ENCODE results near the gene CYP4V2.

DNA sequence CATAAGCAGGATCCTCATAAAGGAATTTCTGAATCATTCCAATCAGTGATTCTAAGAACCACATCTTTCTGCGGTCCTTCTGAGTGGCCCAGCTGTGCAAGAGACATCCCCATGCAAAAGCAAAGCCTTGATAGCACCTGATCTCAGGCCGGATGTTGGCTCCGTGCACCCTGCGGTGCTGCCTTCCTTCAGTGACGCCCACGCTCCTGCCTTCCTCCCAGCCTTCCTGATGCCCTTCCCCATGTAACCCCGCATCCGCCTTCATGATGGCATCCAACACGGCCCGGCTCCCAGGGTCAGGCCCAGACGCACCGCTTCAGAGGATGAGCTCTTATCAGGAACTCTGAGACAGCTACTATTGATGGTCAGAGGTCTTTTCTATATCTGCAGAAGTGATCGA lies 20.4 kb upstream of the CYP4V2 start:
- no peak for TF ChIP-seq MXI1 (IDR thresholded peaks at IDR 0.05; ENCODE audit: low read depth, low read length)
- TF ChIP-seq, protein P1, sequence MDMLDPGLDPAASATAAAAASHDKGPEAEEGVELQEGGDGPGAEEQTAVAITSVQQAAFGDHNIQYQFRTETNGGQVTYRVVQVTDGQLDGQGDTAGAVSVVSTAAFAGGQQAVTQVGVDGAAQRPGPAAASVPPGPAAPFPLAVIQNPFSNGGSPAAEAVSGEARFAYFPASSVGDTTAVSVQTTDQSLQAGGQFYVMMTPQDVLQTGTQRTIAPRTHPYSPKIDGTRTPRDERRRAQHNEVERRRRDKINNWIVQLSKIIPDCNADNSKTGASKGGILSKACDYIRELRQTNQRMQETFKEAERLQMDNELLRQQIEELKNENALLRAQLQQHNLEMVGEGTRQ (IDR thresholded peaks at IDR 0.05; ENCODE audit: borderline replicate concordance, low read depth, low read length) = no peak
- TF ChIP-seq, protein P2, sequence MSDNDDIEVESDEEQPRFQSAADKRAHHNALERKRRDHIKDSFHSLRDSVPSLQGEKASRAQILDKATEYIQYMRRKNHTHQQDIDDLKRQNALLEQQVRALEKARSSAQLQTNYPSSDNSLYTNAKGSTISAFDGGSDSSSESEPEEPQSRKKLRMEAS (IDR thresholded peaks at IDR 0.05; ENCODE audit: low read depth) = no peak

Measured in SK-N-SH (cell line).